Bronchus fibroblast of lung (primary cell): ENCODE data around the gene ACTL6A. TPM values are rescaled to one million over a fixed set of nuclear protein-coding genes. Genes with fewer than 3 reads are reported as not detected.

Source experiments
- total RNA-seq: library from RNA; depleted of rRNA; stranded (reverse); fragments of >200 nt; gene quantifications from 2 replicates; pipeline ENCODE4 v1.2.3, GENCODE V29; 2015

The ACTL6A gene
- 74.3 and 151 TPM in 2 replicates for total RNA-seq

GRCh38 chr3:179562591-179563270 lies at the start of gene ACTL6A:
TSS of gene ACTL6A (plus strand) at chr3:179562926. CDS start at chr3:179563093, 167 bp downstream.

GRCh38 chr3:179604321-179605078 lies 41.8 kb downstream of the ACTL6A start, which contains the start of the genes MRPL47 and NDUFB5:
TSS of gene MRPL47 (minus strand) at chr3:179604638. CDS start at chr3:179604624, 14 bp downstream.
TSS of gene NDUFB5 (plus strand) at chr3:179604794. CDS start at chr3:179604816, 22 bp downstream.

Other genes with a start within 250 kb of the ACTL6A start
- 34.6 and 35.1 TPM in 2 replicates for gene ZNF639, start 239.9 kb upstream of the ACTL6A start, total RNA-seq
- gene MFN1, start 215.2 kb upstream of the ACTL6A start, total RNA-seq: 22.4 and 27.7 TPM in 2 replicates
- 56.0 and 58.3 TPM in 2 replicates for gene GNB4, start 111.5 kb upstream of the ACTL6A start, total RNA-seq
- 29.9 and 30.1 TPM in 2 replicates for gene MRPL47, start 41.7 kb downstream of the ACTL6A start, total RNA-seq
- 59.2 and 82.5 TPM in 2 replicates for gene NDUFB5, start 41.9 kb downstream of the ACTL6A start, total RNA-seq
- 8.4 and 11.9 TPM in 2 replicates for gene USP13, start 90.1 kb downstream of the ACTL6A start, total RNA-seq